Lung (tissue), 12 donors: ENCODE results near the gene NSFL1C. TPM values are rescaled to one million over a fixed set of nuclear protein-coding genes. Genes with fewer than 3 reads are reported as not detected.

Experiments
- ATAC-seq: fragments of 200-7000 bp; cut with Tn5 transposase; one replicate; pipeline ENCODE4 v1.9.1; 2020; ENCODE audit warnings: moderate number of reproducible peaks; ENCODE audit not compliant: insufficient read depth, low FRiP score
- DNase-seq, 3 donors: peaks; one replicate each; pipeline ENCODE4 v3.0.0-alpha.2; 2013 to 2017
- H3K27ac ChIP-seq, 2 donors: one replicate each; pipeline ENCODE4 v1.5.1; 2013; ENCODE audit warnings: mild to moderate bottlenecking in 2 of 2, moderate library complexity in 2 of 2, control low read depth in 1 of 2, inconsistent platforms in 1 of 2, low read depth in 1 of 2, low read length in 1 of 2
- H3K27me3 ChIP-seq, 3 donors: one replicate each; pipeline ENCODE4 v1.5.1; 2013; ENCODE audit warnings: low read length in 2 of 3; ENCODE audit not compliant: control insufficient read depth in 3 of 3, insufficient read depth in 3 of 3
- H3K36me3 ChIP-seq, 4 donors: one replicate each; pipeline ENCODE4 v1.5.1; 2013; ENCODE audit warnings: low read length in 4 of 4, mild to moderate bottlenecking in 1 of 4, moderate library complexity in 1 of 4; ENCODE audit not compliant: control insufficient read depth in 4 of 4, insufficient read depth in 4 of 4
- H3K4me1 ChIP-seq, 5 donors: one replicate each; pipeline ENCODE4 v1.5.1; 2013; ENCODE audit warnings: low read length in 5 of 5, mild to moderate bottlenecking in 2 of 5, moderate library complexity in 1 of 5; ENCODE audit not compliant: control insufficient read depth in 5 of 5, insufficient read depth in 5 of 5
- H3K4me3 ChIP-seq: one replicate; pipeline ENCODE4 v1.5.1; 2013; ENCODE audit warnings: mild to moderate bottlenecking, control low read depth, moderate library complexity
- H3K9ac ChIP-seq, 2 donors: one replicate each; pipeline ENCODE4 v1.5.1; 2013; ENCODE audit warnings: low read length in 2 of 2, control low read depth in 1 of 2; ENCODE audit not compliant: insufficient read depth in 1 of 2
- H3K9me3 ChIP-seq, 4 donors: one replicate each; pipeline ENCODE4 v1.5.1; 2013; ENCODE audit warnings: low read length in 3 of 4, mild to moderate bottlenecking in 1 of 4, moderate library complexity in 1 of 4; ENCODE audit not compliant: control insufficient read depth in 4 of 4, insufficient read depth in 3 of 4
- CTCF ChIP-seq: IDR thresholded peaks from 2 replicates; pipeline ENCODE4 v1.5.1; 2012; ENCODE audit warnings: mild to moderate bottlenecking; ENCODE audit errors: control extremely low read depth, extremely low read depth
- WGBS, 2 donors: extraction: QIAGEN DNeasy Blood & Tissue Kit; methylation state at CpG; one replicate each; pipeline ENCODE4 v1.1.7; 2013; 5-methylcytosine and 5-hydroxymethylcytosine counted together
- polyA plus RNA-seq, 2 donors: library from polyadenylated mRNA; stranded (reverse); fragments of 200-250 nt; gene quantifications; one replicate each; pipeline ENCODE4 v1.2.1, GENCODE V29; 2013
- total RNA-seq, 2 donors: library from RNA; depleted of rRNA in 1 of 2; stranded (reverse); fragments of >200 nt in 1 of 2; gene quantifications; one replicate each; pipeline ENCODE4 v1.2.1, GENCODE V29; 2014 to 2021
- donor health status: control.
- donor health status: control.
- donor health status: Bipolar disorder and iron deficiency.
- donor health status: healthy.
- donor health status: DM: yes; HTN: yes; CAD: no.

The NSFL1C gene
- total and polyA plus RNA-seq, 4 donors: 39.0 to 84.8 (median 53.1) TPM

GRCh38 chr20:1463971-1464570 is 2.6 kb downstream of the NSFL1C start:
- TF ChIP-seq CTCF: no peak
- no peak for ATAC-seq
- Histone ChIP-seq H3K36me3 (peaks cover 20 to 37% (median 22%) of the 10 kb centered on the region in 4 donors), H3K4me1 (peaks cover 0 to 14% (median 10%) of the 10 kb centered on the region in 5 donors), H3K9ac (no peak overlapping the region), H3K27me3 (no peaks in the 10 kb centered on the region), H3K27ac (no peak overlapping the region), H3K9me3 (no peaks in the 10 kb centered on the region), H3K4me3 (no peak overlapping the region)
- WGBS, 2 donors: 95 to 97% methylated on average over 9 of the region's 9 CpGs
- no peak for DNase-seq

GRCh38 chr20:1462834-1463233 is 3.8 kb downstream of the NSFL1C start:
- TF ChIP-seq CTCF: no peak
- Histone ChIP-seq H3K4me3 (no peak overlapping the region), H3K27me3 (no peaks in the 10 kb centered on the region), H3K36me3 (peaks cover 21 to 46% (median 26%) of the 10 kb centered on the region in 4 donors), H3K27ac (no peak overlapping the region), H3K9me3 (no peaks in the 10 kb centered on the region), H3K9ac (no peak overlapping the region), H3K4me1 (peaks cover 0 to 14% (median 10%) of the 10 kb centered on the region in 5 donors)
- WGBS, 2 donors: 55 to 68% methylated on average over 3 of the region's 3 CpGs
- DNase-seq (no peak), ATAC-seq (no peak)

DNA sequence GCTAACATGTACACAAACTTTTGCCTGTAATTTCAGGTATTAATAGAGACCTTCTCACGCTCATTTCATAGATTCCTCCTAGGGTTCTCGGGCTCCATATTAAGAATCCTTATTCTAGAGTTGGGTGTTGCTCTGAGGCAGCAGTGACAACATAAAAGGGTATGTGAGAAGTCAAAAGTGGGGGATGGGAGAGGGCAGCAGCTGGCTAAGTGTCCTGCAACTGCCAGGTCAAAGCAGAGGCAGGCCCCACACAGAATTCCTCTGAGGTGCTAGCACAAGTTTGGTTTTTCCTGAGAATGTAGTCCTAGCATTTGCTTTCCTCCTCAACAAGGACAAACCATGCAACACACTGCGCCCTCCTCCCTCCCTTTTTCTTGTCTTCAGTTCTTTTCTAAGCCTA is 4.6 kb downstream of the NSFL1C start:
- Histone ChIP-seq H3K36me3 (peaks cover 26 to 51% (median 29%) of the 10 kb centered on the region in 4 donors), H3K4me3 (no peak overlapping the region), H3K27me3 (no peaks in the 10 kb centered on the region), H3K9ac (no peak overlapping the region), H3K9me3 (no peaks in the 10 kb centered on the region), H3K4me1 (peaks cover 0 to 12% (median 9%) of the 10 kb centered on the region in 5 donors), H3K27ac (no peak overlapping the region)
- DNase-seq (no peak), ATAC-seq (no peak)
- no peak for TF ChIP-seq CTCF
- 96 to 100% methylated on average over 3 of the region's 3 CpGs for WGBS, 2 donors

GRCh38 chr20:1460275-1460674 is 6.4 kb downstream of the NSFL1C start:
- no peaks in the 10 kb centered on the region for H3K9me3 ChIP-seq
- H3K4me1 ChIP-seq: peaks cover 0 to 6% (median 2%) of the 10 kb centered on the region in 5 donors
- H3K9ac ChIP-seq: no peak overlapping the region
- H3K4me3 ChIP-seq: no peak overlapping the region
- no peak for TF ChIP-seq CTCF
- DNase-seq: no peak
- no peaks in the 10 kb centered on the region for H3K27me3 ChIP-seq
- no peak overlapping the region for H3K27ac ChIP-seq
- ATAC-seq: no peak
- WGBS, 2 donors: 97 to 99% methylated on average over 2 of the region's 2 CpGs
- peaks cover 28 to 59% (median 34%) of the 10 kb centered on the region in 4 donors for H3K36me3 ChIP-seq
